ENCODE measurements around the gene SPECC1.

SPECC1 gene

GRCh38 chr17:20203761-20204263 lies 194.7 kb downstream of the SPECC1 start:
- H3K27ac ChIP-seq, result no peak overlapping the region
- TF ChIP-seq CTCF (IDR thresholded peaks at IDR 0.05), result no peak

GRCh38 chr17:20205609-20206008 lies 196.4 kb downstream of the SPECC1 start:
- no peak for TF ChIP-seq CTCF (IDR thresholded peaks at IDR 0.05)
- H3K27ac ChIP-seq, result peak overlapping the region; percentile 9 to 65
- intact Hi-C loops (cut with DNase I; ENCODE audit: low total_unique reads), result no loop called here
- no peak overlapping the region for H3K4me3 ChIP-seq
- no peaks in the 10 kb centered on the region for H3K36me3 ChIP-seq
- peaks cover 0 to 58% (median 16%) of the 10 kb centered on the region in 4 donors for H3K4me1 ChIP-seq
- DNase-seq, result no peak
- H3K9me3 ChIP-seq, result no peaks in the 10 kb centered on the region
- no peaks in the 10 kb centered on the region for H3K27me3 ChIP-seq

More at GRCh38 chr17:20203761-20204263, 194.7 kb downstream of the SPECC1 start:
- intact Hi-C loops (cut with DNase I; ENCODE audit: low total_unique reads), result no loop called here
- H3K36me3 ChIP-seq, result no peaks in the 10 kb centered on the region
- H3K4me3 ChIP-seq, result no peak overlapping the region
- DNase-seq, result no peak
- H3K4me1 ChIP-seq, result peaks cover 0 to 43% (median 12%) of the 10 kb centered on the region in 4 donors
- no peaks in the 10 kb centered on the region for H3K27me3 ChIP-seq
- no peaks in the 10 kb centered on the region for H3K9me3 ChIP-seq

GRCh38 chr17:20206068-20206467 lies 196.9 kb downstream of the SPECC1 start:
- Histone ChIP-seq H3K9me3 (no peaks in the 10 kb centered on the region), H3K27me3 (no peaks in the 10 kb centered on the region), H3K4me3 (no peak overlapping the region), H3K36me3 (no peaks in the 10 kb centered on the region), H3K4me1 (peaks cover 0 to 57% (median 16%) of the 10 kb centered on the region in 4 donors), H3K27ac (peak overlapping the region; percentile 9 to 65)
- no peak for DNase-seq
- no peak for TF ChIP-seq CTCF (IDR thresholded peaks at IDR 0.05)
- intact Hi-C loops (cut with DNase I; ENCODE audit: low total_unique reads), result no loop called here

- Histone ChIP-seq H3K9me3 (no peaks in the 10 kb centered on the region), H3K4me3 (no peak overlapping the region), H3K27ac (peak overlapping the region; percentile 49 to 65), H3K4me1 (peaks cover 0 to 53% (median 16%) of the 10 kb centered on the region in 4 donors), H3K27me3 (no peaks in the 10 kb centered on the region), H3K36me3 (no peaks in the 10 kb centered on the region)
- DNase-seq, result no peak
- no peak for TF ChIP-seq CTCF (IDR thresholded peaks at IDR 0.05)
- intact Hi-C loops (cut with DNase I; ENCODE audit: low total_unique reads), result no loop called here
Measured at GRCh38 chr17:20206591-20206990, 197.4 kb downstream of the SPECC1 start.

- peak overlapping the region; percentile 49 to 65 for H3K27ac ChIP-seq
- no peaks in the 10 kb centered on the region for H3K27me3 ChIP-seq
- no peaks in the 10 kb centered on the region for H3K9me3 ChIP-seq
- H3K4me1 ChIP-seq, result peaks cover 0 to 53% (median 16%) of the 10 kb centered on the region in 4 donors
- no peak overlapping the region for H3K4me3 ChIP-seq
- no peaks in the 10 kb centered on the region for H3K36me3 ChIP-seq
- no peak for TF ChIP-seq CTCF (IDR thresholded peaks at IDR 0.05)
- intact Hi-C loops (cut with DNase I; ENCODE audit: low total_unique reads), result no loop called here
- no peak for DNase-seq
Measured at GRCh38 chr17:20207262-20207985, 198.3 kb downstream of the SPECC1 start.
